ENCODE measurements around the gene ITIH3.

ITIH3 gene

DNA sequence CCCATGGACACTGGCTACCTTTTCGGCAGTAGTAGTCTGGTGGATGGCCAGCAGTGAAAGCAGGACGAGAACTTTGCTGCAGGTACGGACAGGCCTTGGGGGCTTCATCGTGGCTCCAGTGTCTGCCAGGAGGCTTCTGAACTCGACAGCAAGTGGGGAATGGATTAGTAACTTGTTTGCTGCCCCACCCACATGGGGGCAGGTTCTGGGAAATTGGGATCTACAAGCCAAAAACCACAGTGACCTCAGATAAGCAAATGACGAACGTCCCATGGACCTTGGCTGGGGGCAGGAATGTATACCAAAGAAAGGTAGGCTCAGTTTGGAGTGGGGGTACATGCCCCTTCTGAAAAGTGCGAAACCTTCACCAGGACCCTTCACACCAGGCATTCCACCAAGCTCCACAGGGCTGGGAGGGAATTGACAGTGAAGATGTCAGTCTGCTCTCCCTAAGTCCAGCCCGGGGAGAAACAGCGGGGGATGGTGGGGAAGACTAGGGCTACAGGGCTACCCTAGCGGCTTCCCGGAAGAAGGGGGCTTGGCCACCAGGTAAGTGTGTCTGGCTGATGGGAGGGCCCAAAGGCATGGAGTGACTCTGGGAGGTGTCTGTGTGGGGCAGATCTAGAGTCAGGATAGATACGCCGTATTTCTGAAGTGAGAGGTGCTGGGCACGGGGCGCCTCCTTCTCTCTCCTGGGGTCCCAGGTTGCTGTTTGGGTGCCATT is 36.1 kb downstream of the ITIH3 start, which contains the start of gene ITIH4:
Gene ITIH4 (minus strand): TSS at position 138 of the 724 bp plus-strand sequence. CDS start 30 bp downstream, at position 108.
- TF ChIP-seq, protein P1, sequence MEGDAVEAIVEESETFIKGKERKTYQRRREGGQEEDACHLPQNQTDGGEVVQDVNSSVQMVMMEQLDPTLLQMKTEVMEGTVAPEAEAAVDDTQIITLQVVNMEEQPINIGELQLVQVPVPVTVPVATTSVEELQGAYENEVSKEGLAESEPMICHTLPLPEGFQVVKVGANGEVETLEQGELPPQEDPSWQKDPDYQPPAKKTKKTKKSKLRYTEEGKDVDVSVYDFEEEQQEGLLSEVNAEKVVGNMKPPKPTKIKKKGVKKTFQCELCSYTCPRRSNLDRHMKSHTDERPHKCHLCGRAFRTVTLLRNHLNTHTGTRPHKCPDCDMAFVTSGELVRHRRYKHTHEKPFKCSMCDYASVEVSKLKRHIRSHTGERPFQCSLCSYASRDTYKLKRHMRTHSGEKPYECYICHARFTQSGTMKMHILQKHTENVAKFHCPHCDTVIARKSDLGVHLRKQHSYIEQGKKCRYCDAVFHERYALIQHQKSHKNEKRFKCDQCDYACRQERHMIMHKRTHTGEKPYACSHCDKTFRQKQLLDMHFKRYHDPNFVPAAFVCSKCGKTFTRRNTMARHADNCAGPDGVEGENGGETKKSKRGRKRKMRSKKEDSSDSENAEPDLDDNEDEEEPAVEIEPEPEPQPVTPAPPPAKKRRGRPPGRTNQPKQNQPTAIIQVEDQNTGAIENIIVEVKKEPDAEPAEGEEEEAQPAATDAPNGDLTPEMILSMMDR (IDR thresholded peaks at IDR 0.05; ENCODE audit: extremely low read depth, missing control alignments): no peak
- no peak for DNase-seq (ENCODE audit: low spot score)

DNA sequence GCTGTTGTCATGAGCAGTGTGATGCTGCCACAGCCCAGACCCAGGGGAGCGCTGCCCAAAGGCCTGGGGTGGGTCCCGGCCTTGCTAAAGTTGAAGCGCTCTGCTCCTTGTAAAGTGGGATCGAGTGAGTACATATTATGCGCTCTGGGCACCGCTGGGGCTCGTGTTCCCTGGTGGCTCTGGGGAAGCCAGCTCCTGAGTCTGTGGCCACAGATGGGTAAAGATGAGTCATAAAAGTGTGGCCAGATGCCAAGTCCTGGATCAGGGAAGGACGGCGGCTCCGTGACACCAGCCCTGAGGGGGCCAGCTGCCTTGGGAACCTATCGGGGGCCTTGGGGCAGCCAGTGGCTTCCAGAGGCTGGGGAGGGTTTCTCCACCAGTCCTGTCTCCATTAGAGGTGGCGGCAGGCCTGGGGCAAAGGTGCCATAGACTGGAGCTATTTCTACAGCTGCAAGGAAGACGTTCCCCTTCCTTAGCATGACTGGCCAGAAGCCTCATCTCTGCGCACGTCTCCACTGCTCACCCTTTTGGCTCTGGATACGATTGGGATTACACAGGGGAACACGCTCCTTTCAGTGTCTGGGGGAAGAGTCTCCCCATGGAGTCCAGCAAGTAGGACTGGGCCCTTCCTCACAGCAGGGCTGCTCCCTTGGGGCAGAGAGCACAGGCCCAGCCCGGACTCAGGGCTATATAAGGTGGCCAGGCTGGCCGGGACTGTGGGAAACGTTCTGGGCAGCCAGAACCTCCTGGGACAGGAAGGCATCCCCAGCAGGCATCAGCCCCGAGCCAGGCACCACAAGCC is 37.1 kb downstream of the ITIH3 start:
- no peak for DNase-seq (ENCODE audit: low spot score)

DNA sequence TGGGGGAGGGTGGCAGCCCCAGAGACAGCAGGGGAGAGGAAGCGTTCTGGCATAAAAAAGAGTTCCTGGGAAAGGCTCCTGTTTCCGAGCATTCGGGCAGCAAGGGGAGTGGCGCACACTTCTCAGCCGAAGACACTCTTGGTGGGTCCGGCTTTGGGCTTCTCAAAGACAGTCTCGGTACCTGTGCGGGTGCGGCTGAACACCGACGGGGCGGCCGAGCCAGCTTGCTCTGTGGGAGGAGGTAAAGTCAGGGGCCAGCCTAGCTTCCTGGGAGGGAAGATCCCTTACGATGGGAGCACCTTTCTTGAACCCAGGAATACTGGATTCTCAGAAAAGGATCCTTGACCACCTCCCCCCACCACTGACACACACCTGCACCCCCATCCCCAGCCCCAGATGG is 38.6 kb downstream of the ITIH3 start:
- TF ChIP-seq, protein P1 (IDR thresholded peaks at IDR 0.05; ENCODE audit: extremely low read depth, missing control alignments): no peak
- no peak for DNase-seq (ENCODE audit: low spot score)

More for the DNA sequence above, 37.1 kb downstream of the ITIH3 start:
- TF ChIP-seq, protein P1 (IDR thresholded peaks at IDR 0.05; ENCODE audit: extremely low read depth, missing control alignments): no peak

DNA sequence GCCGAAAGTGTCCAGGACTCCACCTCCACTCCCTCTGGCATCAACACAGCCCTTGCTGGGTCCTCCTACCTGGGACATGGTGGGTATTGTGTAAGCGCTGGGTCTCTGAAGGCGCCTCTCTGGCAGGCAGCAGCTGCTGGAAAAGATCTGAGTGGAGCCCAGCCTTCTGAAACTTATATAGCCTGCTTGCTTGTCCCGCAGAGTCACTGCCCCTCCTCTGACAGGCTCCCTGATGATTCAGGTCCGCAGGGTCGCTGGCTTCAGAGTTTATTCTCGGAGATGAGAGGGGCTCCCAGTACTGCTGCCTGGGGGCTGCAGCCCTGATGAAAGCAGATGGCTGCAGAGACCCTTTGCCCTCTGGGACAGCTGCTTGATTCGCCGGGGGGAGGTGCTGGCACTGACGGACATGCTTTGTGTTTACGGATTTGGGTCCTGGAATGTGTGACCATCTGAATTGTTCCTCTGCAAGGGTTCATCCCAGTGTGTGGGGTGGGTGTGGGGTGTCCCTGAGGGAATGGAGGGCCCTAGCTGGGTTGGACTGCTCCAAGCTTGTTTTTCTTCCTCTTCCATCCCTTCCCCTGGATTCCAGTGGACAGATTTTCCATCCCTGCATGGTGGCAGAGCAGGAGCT is 40.4 kb downstream of the ITIH3 start, which contains the start of gene MUSTN1:
Gene MUSTN1 (minus strand): TSS at position 149 of the 631 bp plus-strand sequence. CDS start 71 bp downstream, at position 78.
- no peak for DNase-seq (ENCODE audit: low spot score)
- TF ChIP-seq, protein P1 (IDR thresholded peaks at IDR 0.05; ENCODE audit: extremely low read depth, missing control alignments): no peak

DNA sequence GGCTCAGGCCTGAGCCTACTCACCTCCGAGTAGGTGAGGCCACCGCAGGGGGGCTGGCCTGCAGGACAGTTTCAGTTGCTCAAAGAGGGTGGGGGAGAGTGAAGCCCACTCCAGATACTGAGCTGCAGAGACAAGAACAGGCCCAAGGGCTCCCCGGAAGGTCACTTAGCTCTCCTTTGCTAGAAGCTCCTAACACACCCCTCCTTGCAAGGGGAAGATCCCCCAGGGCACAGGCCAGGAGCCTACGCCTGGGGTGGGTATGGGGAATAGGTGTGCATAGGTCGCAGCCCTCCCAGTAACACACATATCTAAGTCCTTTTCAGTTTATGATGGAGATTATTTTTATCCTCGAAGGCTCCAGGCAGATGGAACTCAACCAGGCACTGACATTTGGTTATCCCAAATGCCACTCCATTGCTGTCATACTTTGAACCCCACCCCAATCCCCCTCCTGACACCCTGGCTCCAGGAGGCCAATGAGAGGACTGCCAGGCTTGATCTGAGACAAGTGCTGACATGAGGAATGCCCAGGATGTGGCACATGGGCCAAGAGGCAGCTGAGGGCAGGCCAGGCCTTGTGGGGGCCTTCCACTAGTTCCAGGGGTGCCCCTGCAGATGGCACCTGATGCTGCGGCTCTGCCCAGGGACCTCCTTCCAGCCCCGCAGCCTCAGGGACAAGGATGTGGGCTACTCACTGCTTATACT is 41.3 kb downstream of the ITIH3 start:
- no peak for DNase-seq (ENCODE audit: low spot score)
- TF ChIP-seq, protein P1 (IDR thresholded peaks at IDR 0.05; ENCODE audit: extremely low read depth, missing control alignments): no peak

DNA sequence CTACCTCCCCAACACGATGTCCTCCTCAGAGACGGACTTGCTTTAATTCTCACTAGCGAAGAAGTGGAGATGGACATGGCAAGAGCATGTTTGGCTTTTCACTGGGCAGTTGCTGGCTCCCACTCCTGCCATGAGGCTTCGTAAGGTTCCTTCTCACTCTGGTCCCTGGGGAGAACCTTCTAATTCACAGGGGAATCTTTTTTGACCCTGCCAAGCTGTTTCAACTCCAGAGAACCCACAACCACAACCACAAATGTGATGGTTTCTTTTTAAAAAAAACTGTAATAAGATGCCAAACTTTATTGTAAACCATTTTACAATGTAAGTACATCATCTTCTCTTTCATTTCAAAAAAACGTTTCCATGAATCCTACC is 41.9 kb downstream of the ITIH3 start:
- no peak for DNase-seq (ENCODE audit: low spot score)
- TF ChIP-seq, protein P1 (IDR thresholded peaks at IDR 0.05; ENCODE audit: extremely low read depth, missing control alignments): no peak

Data from GM20000 (cell line).